SU-DHL-6 (cell line): ENCODE measurements around the gene PRSS48.

ENCODE experiments used
- H2AFZ ChIP-seq: fragments of 200-600 bp; sonication (generic); 2 replicates; pipeline ENCODE4 v1.6.1; 2014; ENCODE audit warnings: low read depth, mild to moderate bottlenecking, moderate library complexity, mixed read lengths, antibody characterized with exemption, low read length; ENCODE audit not compliant: severe bottlenecking
- H3F3A ChIP-seq: fragments of 200-600 bp; shearing (Covaris generic); 2 replicates; pipeline ENCODE4 v1.6.0; 2016; ENCODE audit warnings: antibody characterized with exemption, mild to moderate bottlenecking; ENCODE audit not compliant: insufficient read depth
- H3K27ac ChIP-seq: fragments of 200-600 bp; sonication (generic); 2 replicates; pipeline ENCODE4 v1.5.1; 2016; ENCODE audit warnings: low read depth, mild to moderate bottlenecking, low read length, moderate library complexity, mixed read lengths
- H3K27me3 ChIP-seq: fragments of 200-600 bp; sonication (generic), shearing (Covaris generic); 2 replicates; pipeline ENCODE4 v1.6.0; 2014; ENCODE audit warnings: mild to moderate bottlenecking, low read length
- H3K36me3 ChIP-seq: fragments of 200-600 bp; sonication (generic); 2 replicates; pipeline ENCODE4 v1.6.1; 2014; ENCODE audit warnings: mild to moderate bottlenecking, low read length, mixed read lengths
- H3K4me2 ChIP-seq: fragments of 300-600, 200-600 bp; shearing (Covaris generic), sonication (generic); 2 replicates; pipeline ENCODE4 v1.6.0; 2014; ENCODE audit warnings: low read length, low read depth, mild to moderate bottlenecking; ENCODE audit not compliant: poor library complexity, severe bottlenecking
- H3K4me3 ChIP-seq: fragments of 200-600 bp; sonication (generic); 2 replicates; pipeline ENCODE4 v1.5.1; 2014; ENCODE audit warnings: antibody characterized with exemption, low read length, mild to moderate bottlenecking, mixed read lengths; ENCODE audit not compliant: insufficient read depth, poor library complexity, severe bottlenecking
- H3K79me2 ChIP-seq: fragments of 200-600 bp; sonication (generic); 2 replicates; pipeline ENCODE4 v1.6.1; 2014; ENCODE audit warnings: mild to moderate bottlenecking, low read length, moderate library complexity; ENCODE audit not compliant: insufficient read depth
- H3K9ac ChIP-seq: fragments of 200-600 bp; sonication (generic); 2 replicates; pipeline ENCODE4 v1.7.0; 2014; ENCODE audit warnings: mild to moderate bottlenecking, low read length
- H3K9me2 ChIP-seq: fragments of 200-600 bp; sonication (generic); replicated peaks from 2 replicates; pipeline ENCODE4 v1.6.1; 2014; ENCODE audit warnings: low read length; ENCODE audit not compliant: insufficient read depth
- H3K9me3 ChIP-seq: fragments of 200-600 bp; sonication (generic); 2 replicates; pipeline ENCODE4 v1.6.1; 2014; ENCODE audit warnings: low read length, mixed read lengths; ENCODE audit not compliant: insufficient read depth
- H4K20me1 ChIP-seq: fragments of 200-600 bp; sonication (generic); 2 replicates; pipeline ENCODE4 v1.6.1; 2014; ENCODE audit warnings: low read depth, mild to moderate bottlenecking, antibody characterized with exemption, low read length, moderate library complexity, mixed read lengths
- EZH2phosphoT487 ChIP-seq: fragments of 200-600 bp; sonication (generic), shearing (Covaris generic); conservative IDR thresholded peaks from 2 replicates; pipeline ENCODE4 v1.6.1; 2018; ENCODE audit warnings: mild to moderate bottlenecking, antibody characterized with exemption, low read length, moderate library complexity, mixed read lengths
- TF ChIP-seq, protein P1 (sequence below): fragments of 200-600 bp; sonication (generic); IDR thresholded peaks from one replicate; pipeline ENCODE4 v1.5.1; 2017; ENCODE audit warnings: antibody characterized with exemption, mild to moderate bottlenecking, low read length, moderate library complexity; ENCODE audit not compliant: insufficient read depth, poor library complexity, severe bottlenecking

Gene PRSS48

DNA sequence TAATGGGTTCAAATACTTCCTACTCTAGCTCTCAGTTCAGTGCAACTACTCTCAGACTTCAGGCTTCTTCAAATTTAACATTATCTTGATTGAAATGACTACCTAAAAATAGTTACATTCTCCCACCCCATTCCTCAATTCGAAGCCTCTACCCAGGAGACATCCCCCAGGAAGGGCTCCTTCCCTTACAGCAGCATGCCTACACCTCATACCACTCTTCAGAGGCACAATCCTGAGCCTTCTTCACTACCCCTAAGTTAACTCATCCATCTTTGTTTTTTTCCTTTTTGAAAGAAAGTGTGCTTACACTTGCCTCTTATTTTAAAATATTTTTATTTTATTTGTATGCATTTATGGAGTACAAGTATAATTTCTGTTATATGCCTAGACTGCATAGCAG, 17.2 kb upstream of the PRSS48 start:
- Histone ChIP-seq H2AFZ (no peak overlapping the region), H3K79me2 (no peaks in the 10 kb centered on the region), H3K36me3 (no peaks in the 10 kb centered on the region), H3K4me2 (no peak overlapping the region), H3K27me3 (no peaks in the 10 kb centered on the region), H3F3A (no peaks in the 10 kb centered on the region), H3K4me3 (no peak overlapping the region), H3K9me3 (no peaks in the 10 kb centered on the region), H3K9me2 (no peaks in the 10 kb centered on the region), H4K20me1 (no peaks in the 10 kb centered on the region), H3K9ac (no peak overlapping the region), H3K27ac (no peak overlapping the region)
- TF ChIP-seq, protein P1, sequence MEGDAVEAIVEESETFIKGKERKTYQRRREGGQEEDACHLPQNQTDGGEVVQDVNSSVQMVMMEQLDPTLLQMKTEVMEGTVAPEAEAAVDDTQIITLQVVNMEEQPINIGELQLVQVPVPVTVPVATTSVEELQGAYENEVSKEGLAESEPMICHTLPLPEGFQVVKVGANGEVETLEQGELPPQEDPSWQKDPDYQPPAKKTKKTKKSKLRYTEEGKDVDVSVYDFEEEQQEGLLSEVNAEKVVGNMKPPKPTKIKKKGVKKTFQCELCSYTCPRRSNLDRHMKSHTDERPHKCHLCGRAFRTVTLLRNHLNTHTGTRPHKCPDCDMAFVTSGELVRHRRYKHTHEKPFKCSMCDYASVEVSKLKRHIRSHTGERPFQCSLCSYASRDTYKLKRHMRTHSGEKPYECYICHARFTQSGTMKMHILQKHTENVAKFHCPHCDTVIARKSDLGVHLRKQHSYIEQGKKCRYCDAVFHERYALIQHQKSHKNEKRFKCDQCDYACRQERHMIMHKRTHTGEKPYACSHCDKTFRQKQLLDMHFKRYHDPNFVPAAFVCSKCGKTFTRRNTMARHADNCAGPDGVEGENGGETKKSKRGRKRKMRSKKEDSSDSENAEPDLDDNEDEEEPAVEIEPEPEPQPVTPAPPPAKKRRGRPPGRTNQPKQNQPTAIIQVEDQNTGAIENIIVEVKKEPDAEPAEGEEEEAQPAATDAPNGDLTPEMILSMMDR: no peak
- no peak for TF ChIP-seq EZH2phosphoT487

DNA sequence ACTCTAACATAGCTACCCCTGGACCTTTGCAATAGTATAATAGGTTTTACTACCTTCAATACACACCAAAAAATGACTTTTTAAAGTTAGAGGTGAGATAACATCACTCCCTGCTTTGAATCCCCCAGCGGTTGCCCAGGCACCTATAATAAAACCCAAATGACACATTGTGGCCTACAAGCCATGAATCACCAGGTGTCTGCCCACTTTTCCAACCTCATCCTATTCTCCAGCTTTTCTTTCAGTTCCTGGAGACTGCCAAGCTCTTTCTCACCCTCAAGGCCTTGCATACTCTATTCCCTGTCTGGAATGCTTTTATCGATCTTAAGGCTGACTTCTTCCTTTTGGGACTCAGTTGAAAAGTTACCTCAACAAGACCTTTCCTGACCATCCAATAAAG, 16.4 kb upstream of the PRSS48 start:
- no peaks in the 10 kb centered on the region for H3K27me3 ChIP-seq
- no peak overlapping the region for H3K4me2 ChIP-seq
- no peak overlapping the region for H3K9ac ChIP-seq
- no peaks in the 10 kb centered on the region for H3F3A ChIP-seq
- no peaks in the 10 kb centered on the region for H3K36me3 ChIP-seq
- no peaks in the 10 kb centered on the region for H3K79me2 ChIP-seq
- no peak overlapping the region for H3K4me3 ChIP-seq
- no peak for TF ChIP-seq EZH2phosphoT487
- TF ChIP-seq, protein P1: no peak
- no peak overlapping the region for H3K27ac ChIP-seq
- H4K20me1 ChIP-seq: no peaks in the 10 kb centered on the region
- H2AFZ ChIP-seq: no peak overlapping the region
- no peaks in the 10 kb centered on the region for H3K9me3 ChIP-seq
- no peaks in the 10 kb centered on the region for H3K9me2 ChIP-seq

DNA sequence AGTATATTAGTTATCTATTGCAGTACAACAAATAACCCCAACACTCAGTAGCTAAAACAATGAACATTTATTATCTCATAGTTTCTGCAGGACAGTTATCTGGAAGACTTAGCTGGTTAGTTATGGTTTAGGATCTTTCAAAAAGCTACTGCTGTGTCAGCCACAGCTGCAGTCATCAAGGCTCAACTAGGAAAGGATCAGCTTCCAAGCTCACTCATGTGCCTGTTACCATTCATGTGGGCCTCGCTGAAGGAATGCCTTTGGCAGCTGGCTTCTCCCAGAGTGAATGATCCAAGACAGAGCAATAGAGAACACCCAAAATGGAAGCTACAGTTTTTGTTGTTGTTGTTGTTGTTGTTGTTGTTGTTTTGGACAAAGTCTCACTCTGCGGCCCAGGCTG, 13.5 kb upstream of the PRSS48 start:
- Histone ChIP-seq H3K79me2 (no peaks in the 10 kb centered on the region), H3K9ac (no peak overlapping the region), H3K9me3 (no peaks in the 10 kb centered on the region), H2AFZ (no peak overlapping the region), H3K4me3 (no peak overlapping the region), H3K9me2 (no peaks in the 10 kb centered on the region), H3K27me3 (no peaks in the 10 kb centered on the region), H3F3A (no peaks in the 10 kb centered on the region), H4K20me1 (no peaks in the 10 kb centered on the region), H3K27ac (no peak overlapping the region), H3K4me2 (no peak overlapping the region), H3K36me3 (no peaks in the 10 kb centered on the region)
- TF ChIP-seq EZH2phosphoT487: no peak
- TF ChIP-seq, protein P1: no peak

DNA sequence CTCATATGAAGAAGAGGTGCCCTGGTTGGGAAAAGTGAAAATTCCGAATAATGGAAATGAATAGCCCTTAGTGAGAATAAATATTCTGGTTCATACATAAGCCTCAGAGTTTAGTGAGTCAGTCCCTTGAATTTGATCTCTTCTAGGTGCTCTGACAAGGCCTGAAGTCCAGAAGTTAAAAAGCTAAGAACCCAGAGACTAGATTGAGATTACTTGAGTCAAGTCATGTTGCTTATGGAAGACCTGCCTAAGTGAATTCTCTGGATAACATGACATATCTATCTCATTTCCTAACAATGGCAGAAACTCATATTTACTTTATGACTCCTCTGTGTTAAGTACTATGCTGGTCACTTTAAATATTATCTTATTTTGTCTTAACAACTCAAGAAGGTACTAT, 10.5 kb upstream of the PRSS48 start:
- H3F3A ChIP-seq: no peaks in the 10 kb centered on the region
- no peak overlapping the region for H2AFZ ChIP-seq
- no peak for TF ChIP-seq EZH2phosphoT487
- TF ChIP-seq, protein P1: no peak
- no peaks in the 10 kb centered on the region for H3K9me3 ChIP-seq
- no peaks in the 10 kb centered on the region for H3K79me2 ChIP-seq
- no peaks in the 10 kb centered on the region for H4K20me1 ChIP-seq
- no peak overlapping the region for H3K4me3 ChIP-seq
- H3K36me3 ChIP-seq: no peaks in the 10 kb centered on the region
- H3K27ac ChIP-seq: no peak overlapping the region
- H3K27me3 ChIP-seq: no peaks in the 10 kb centered on the region
- no peak overlapping the region for H3K4me2 ChIP-seq
- H3K9ac ChIP-seq: no peak overlapping the region
- H3K9me2 ChIP-seq: no peaks in the 10 kb centered on the region
